ENCODE data around the gene ALCAM. TPM values are rescaled to one million over a fixed set of nuclear protein-coding genes. Genes with fewer than 3 reads are reported as not detected.
A peak's percentile ranks its signal among the peaks of the same experiment; 100 is the strongest.

ALCAM gene
- total and polyA plus RNA-seq, 8 donors, result 11.3 to 121 (median 50.7) TPM

DNA sequence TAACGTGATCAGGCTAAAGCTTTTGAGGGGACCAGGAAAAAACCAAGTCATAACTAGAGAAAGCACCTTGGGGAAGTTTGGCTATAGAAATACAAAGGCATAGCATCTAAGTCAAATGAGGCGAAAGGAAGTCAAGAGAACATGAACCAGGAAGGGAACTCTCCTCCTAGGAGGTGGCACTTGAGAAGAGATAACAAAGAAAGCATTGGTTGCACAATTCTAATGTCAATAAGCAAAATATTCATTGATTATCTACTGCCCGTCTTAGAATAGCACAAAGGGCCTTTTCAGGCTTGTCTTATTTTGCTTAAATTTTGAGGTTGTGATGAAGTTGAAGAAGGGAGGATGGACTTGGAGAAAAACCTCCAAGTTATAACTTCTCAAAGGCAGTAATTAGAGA lies 73.4 kb downstream of the ALCAM start:
- Histone ChIP-seq H3K9me3 (peaks cover 0 to 8% (median 0%) of the 10 kb centered on the region in 4 donors), H3K4me1 (peaks cover 0 to 11% (median 5%) of the 10 kb centered on the region in 4 donors), H3K36me3 (no peaks in the 10 kb centered on the region), H3K27me3 (no peaks in the 10 kb centered on the region), H3K4me3 (no peak overlapping the region), H3K27ac (no peak overlapping the region)
- 63 to 83% (median 65%) methylated on average over 3 of the region's 3 CpGs for WGBS, 5 donors
- TF ChIP-seq POLR2AphosphoS5 (IDR thresholded peaks at IDR 0.05), result peak in 1 of 3 donors; percentile 14
- TF ChIP-seq, protein P1, sequence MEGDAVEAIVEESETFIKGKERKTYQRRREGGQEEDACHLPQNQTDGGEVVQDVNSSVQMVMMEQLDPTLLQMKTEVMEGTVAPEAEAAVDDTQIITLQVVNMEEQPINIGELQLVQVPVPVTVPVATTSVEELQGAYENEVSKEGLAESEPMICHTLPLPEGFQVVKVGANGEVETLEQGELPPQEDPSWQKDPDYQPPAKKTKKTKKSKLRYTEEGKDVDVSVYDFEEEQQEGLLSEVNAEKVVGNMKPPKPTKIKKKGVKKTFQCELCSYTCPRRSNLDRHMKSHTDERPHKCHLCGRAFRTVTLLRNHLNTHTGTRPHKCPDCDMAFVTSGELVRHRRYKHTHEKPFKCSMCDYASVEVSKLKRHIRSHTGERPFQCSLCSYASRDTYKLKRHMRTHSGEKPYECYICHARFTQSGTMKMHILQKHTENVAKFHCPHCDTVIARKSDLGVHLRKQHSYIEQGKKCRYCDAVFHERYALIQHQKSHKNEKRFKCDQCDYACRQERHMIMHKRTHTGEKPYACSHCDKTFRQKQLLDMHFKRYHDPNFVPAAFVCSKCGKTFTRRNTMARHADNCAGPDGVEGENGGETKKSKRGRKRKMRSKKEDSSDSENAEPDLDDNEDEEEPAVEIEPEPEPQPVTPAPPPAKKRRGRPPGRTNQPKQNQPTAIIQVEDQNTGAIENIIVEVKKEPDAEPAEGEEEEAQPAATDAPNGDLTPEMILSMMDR (IDR thresholded peaks at IDR 0.05), result no peak
- DNase-seq, result no peak
- intact Hi-C loops (cut with DNase I; ENCODE audit: low total_unique reads), result no loop called here

DNA sequence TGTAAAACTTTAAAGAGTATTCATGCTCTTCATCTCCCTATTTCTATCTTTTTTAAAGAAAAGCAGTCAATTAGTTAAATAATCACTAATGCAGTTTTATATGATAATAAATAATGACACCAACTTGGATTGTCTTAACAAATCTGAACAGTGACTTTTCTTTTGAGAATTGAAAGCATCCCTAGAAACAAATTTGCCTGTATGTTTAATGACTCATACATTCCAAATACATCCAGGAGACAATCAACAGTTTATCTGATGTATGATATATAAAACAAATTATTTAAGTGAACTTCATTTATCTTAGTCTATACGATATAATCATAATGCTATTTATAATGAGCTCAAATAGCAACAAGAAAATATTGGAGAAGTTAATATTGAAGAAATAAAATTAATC lies 78.0 kb downstream of the ALCAM start:
- H3K36me3 ChIP-seq, result no peaks in the 10 kb centered on the region
- peaks cover 0 to 25% (median 10%) of the 10 kb centered on the region in 4 donors for H3K4me1 ChIP-seq
- TF ChIP-seq, protein P1 (IDR thresholded peaks at IDR 0.05), result no peak
- TF ChIP-seq POLR2AphosphoS5 (IDR thresholded peaks at IDR 0.05) (no peak), EP300 (IDR thresholded peaks at IDR 0.05) (no peak), POLR2A (IDR thresholded peaks at IDR 0.05) (no peak)
- no peak overlapping the region for H3K4me3 ChIP-seq
- intact Hi-C loops (cut with DNase I; ENCODE audit: low total_unique reads), result no loop called here
- DNase-seq, result no peak
- WGBS, 5 donors, result 61 to 72% (median 62%) methylated on average over 1 of the region's 1 CpG
- no peaks in the 10 kb centered on the region for H3K27me3 ChIP-seq
- H3K9me3 ChIP-seq, result no peaks in the 10 kb centered on the region
- H3K27ac ChIP-seq, result no peak overlapping the region

DNA sequence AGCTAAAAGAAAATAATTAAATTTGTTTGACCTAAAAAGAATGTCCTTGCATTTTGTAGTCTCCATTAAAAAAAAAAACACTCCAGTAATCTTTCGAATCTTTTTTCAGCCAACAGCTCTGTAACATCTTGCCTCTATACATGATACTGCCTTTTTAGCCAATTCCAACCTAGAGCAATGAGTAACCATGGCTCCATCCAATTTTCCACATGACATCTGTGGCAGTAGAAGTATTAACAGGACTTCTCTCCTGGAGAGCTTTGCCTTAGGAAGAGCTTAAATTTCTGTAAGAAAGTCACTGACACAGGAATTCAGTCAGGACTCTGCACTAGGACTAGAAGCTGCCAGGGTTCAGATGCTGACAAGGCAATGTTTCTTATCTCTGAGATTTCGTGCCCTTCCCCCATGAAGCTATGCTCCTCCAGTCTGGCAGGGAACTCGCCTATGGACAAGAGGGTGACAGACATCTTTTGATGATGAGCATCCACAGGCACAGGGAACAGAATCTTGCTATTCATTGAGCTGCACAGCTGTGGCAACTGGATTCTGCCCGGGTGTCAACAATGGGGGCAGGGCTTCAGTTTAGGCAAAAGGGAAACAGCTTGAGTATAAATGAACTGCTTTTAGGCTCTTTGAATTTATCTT lies 81.8 kb downstream of the ALCAM start:
- DNase-seq, result peak in 1 of 2 donors; percentile 24
- peaks cover 0 to 16% (median 4%) of the 10 kb centered on the region in 4 donors for H3K4me1 ChIP-seq
- TF ChIP-seq POLR2A (IDR thresholded peaks at IDR 0.05), result no peak
- TF ChIP-seq EP300 (IDR thresholded peaks at IDR 0.05), result no peak
- TF ChIP-seq, protein P1 (IDR thresholded peaks at IDR 0.05), result no peak
- no peak for TF ChIP-seq POLR2AphosphoS5 (IDR thresholded peaks at IDR 0.05)
- H3K27me3 ChIP-seq, result no peaks in the 10 kb centered on the region
- H3K9me3 ChIP-seq, result no peaks in the 10 kb centered on the region
- no peaks in the 10 kb centered on the region for H3K36me3 ChIP-seq
- H3K4me3 ChIP-seq, result no peak overlapping the region
- 47 to 59% (median 57%) methylated on average over 4 of the region's 4 CpGs for WGBS, 5 donors
- H3K27ac ChIP-seq, result no peak overlapping the region
- intact Hi-C loops (cut with DNase I; ENCODE audit: low total_unique reads), result no loop called here

DNA sequence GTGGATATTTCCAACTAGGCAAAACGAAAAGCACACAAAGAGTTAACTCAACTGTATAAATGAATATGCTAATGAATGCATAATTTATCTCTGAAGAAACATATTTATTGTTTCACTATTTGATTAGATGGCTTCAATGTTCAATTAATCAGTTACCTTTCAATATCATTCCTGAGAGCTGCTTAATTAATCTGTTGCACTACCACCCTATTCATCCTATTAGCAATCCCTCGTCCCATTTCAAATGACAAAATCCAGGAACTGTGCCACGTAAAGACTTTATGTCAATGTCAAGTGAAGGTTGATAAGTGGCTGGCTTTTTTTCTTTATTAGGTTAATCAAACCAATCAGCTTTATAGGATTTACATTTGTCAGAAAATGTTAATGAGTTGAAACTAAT lies 82.7 kb downstream of the ALCAM start:
- intact Hi-C loops (cut with DNase I; ENCODE audit: low total_unique reads), result no loop called here
- TF ChIP-seq EP300 (IDR thresholded peaks at IDR 0.05) (no peak), POLR2A (IDR thresholded peaks at IDR 0.05) (no peak), POLR2AphosphoS5 (IDR thresholded peaks at IDR 0.05) (no peak)
- TF ChIP-seq, protein P1 (IDR thresholded peaks at IDR 0.05), result no peak
- Histone ChIP-seq H3K27me3 (no peaks in the 10 kb centered on the region), H3K36me3 (no peaks in the 10 kb centered on the region), H3K27ac (no peak overlapping the region), H3K9me3 (no peaks in the 10 kb centered on the region), H3K4me1 (peaks cover 0 to 16% (median 4%) of the 10 kb centered on the region in 4 donors), H3K4me3 (no peak overlapping the region)
- DNase-seq, result no peak
- WGBS, 5 donors, result 52 to 74% (median 69%) methylated on average over 3 of the region's 3 CpGs

Data from stomach (tissue), 9 donors.